ENCODE results near the gene CPA2. TPM values are rescaled to one million over a fixed set of nuclear protein-coding genes. Genes with fewer than 3 reads are reported as not detected.

CPA2 gene
- under 1 TPM; 0.40 to 0.66 TPM for total RNA-seq
- polyA plus RNA-seq (2013, experiment 1 of 2): 0.75 TPM
- 0.79 TPM for polyA plus RNA-seq (2013, experiment 2 of 2)
- long read RNA-seq, experiment 1, partial matches to known transcripts: 0 of 1 reads
- long read RNA-seq, experiment 1, other reads (novel, unspliced or antisense): 1 of 1 reads
- long read RNA-seq, experiment 2, partial matches to known transcripts: 0 of 1 reads
- long read RNA-seq, experiment 2, other reads (novel, unspliced or antisense): 1 of 1 reads
- long read RNA-seq, experiment 3, partial matches to known transcripts: 0 of 1 reads
- long read RNA-seq, experiment 3, other reads (novel, unspliced or antisense): 1 of 1 reads
- long read RNA-seq, experiment 4: 0 reads

GRCh38 chr7:130266258-130266960, at the start of gene CPA2:
Gene CPA2, plus strand, starts transcription at chr7:130266863. Its CDS starts 19 bp downstream, at chr7:130266882.
- Histone ChIP-seq H3K4me3 (ENCODE audit: low read length) (no peak within 1 kb of the TSS), H3K9me3 (ENCODE audit: control insufficient read depth, low read length) (peaks cover 10% of the 10 kb centered on the region), H3K9ac (ENCODE audit: extremely low read depth, low read length, poor library complexity, severe bottlenecking) (no peak within 1 kb of the TSS), H3K27ac (ENCODE audit: low read depth, low read length) (no peak within 1 kb of the TSS), H3K4me1 (ENCODE audit: control insufficient read depth, insufficient read depth, low read length) (peaks cover 16% of the 10 kb centered on the region), H3K27me3 (ENCODE audit: control insufficient read depth, insufficient read depth, low read length, poor library complexity, severe bottlenecking) (no peaks in the 10 kb centered on the region), H3K36me3 (ENCODE audit: control insufficient read depth, insufficient read depth, low read length) (no peaks in the 10 kb centered on the region)
- Mint-ChIP-seq H3K4me1 (peaks cover 40% of the 10 kb centered on the region), H3K9me3 (peaks cover 2% of the 10 kb centered on the region), H3K27ac (no peak within 1 kb of the TSS), H3K27me3 (ENCODE audit: insufficient read depth) (peaks cover 2% of the 10 kb centered on the region), H3K4me3 (no peak within 1 kb of the TSS), H3K36me3 (ENCODE audit: low read depth) (no peaks in the 10 kb centered on the region)
- TF ChIP-seq CTCF (conservative IDR thresholded peaks at IDR 0.05): no peak
- 94 to 97% methylated on average over 3 of the region's 3 CpGs for WGBS, 2 experiments (ENCODE audit: insufficient coverage in 1 of 2, insufficient read length in 1 of 2)
- no peak for DNase-seq

- WGBS, 2 experiments (ENCODE audit: insufficient coverage in 1 of 2, insufficient read length in 1 of 2): 97 to 98% methylated on average over 3 to 5 of the region's 5 CpGs
- Mint-ChIP-seq H3K27ac (no peak overlapping the region), H3K4me1 (peaks cover 7% of the 10 kb centered on the region), H3K4me3 (no peak overlapping the region), H3K36me3 (ENCODE audit: low read depth) (no peaks in the 10 kb centered on the region), H3K9me3 (peaks cover 7% of the 10 kb centered on the region), H3K27me3 (ENCODE audit: insufficient read depth) (no peaks in the 10 kb centered on the region)
- no peak for TF ChIP-seq CTCF (conservative IDR thresholded peaks at IDR 0.05)
- H3K9ac ChIP-seq (ENCODE audit: extremely low read depth, low read length, poor library complexity, severe bottlenecking): no peak overlapping the region
- peaks cover 4% of the 10 kb centered on the region for H3K9me3 ChIP-seq (ENCODE audit: control insufficient read depth, low read length)
- no peak overlapping the region for H3K4me3 ChIP-seq (ENCODE audit: low read length)
- no peak overlapping the region for H3K27ac ChIP-seq (ENCODE audit: low read depth, low read length)
- no peaks in the 10 kb centered on the region for H3K36me3 ChIP-seq (ENCODE audit: control insufficient read depth, insufficient read depth, low read length)
- H3K27me3 ChIP-seq (ENCODE audit: control insufficient read depth, insufficient read depth, low read length, poor library complexity, severe bottlenecking): no peaks in the 10 kb centered on the region
- no peak for DNase-seq
- peaks cover 4% of the 10 kb centered on the region for H3K4me1 ChIP-seq (ENCODE audit: control insufficient read depth, insufficient read depth, low read length)
Observed at GRCh38 chr7:130218806-130219620, 47.6 kb upstream of the CPA2 start.

- H3K36me3 ChIP-seq (ENCODE audit: control insufficient read depth, insufficient read depth, low read length): no peaks in the 10 kb centered on the region
- Mint-ChIP-seq H3K36me3 (ENCODE audit: low read depth) (no peaks in the 10 kb centered on the region), H3K4me3 (no peak overlapping the region), H3K4me1 (peaks cover 7% of the 10 kb centered on the region), H3K27ac (no peak overlapping the region), H3K27me3 (ENCODE audit: insufficient read depth) (no peaks in the 10 kb centered on the region), H3K9me3 (peaks cover 10% of the 10 kb centered on the region)
- H3K9ac ChIP-seq (ENCODE audit: extremely low read depth, low read length, poor library complexity, severe bottlenecking): no peak overlapping the region
- peaks cover 4% of the 10 kb centered on the region for H3K4me1 ChIP-seq (ENCODE audit: control insufficient read depth, insufficient read depth, low read length)
- no peak overlapping the region for H3K4me3 ChIP-seq (ENCODE audit: low read length)
- no peaks in the 10 kb centered on the region for H3K27me3 ChIP-seq (ENCODE audit: control insufficient read depth, insufficient read depth, low read length, poor library complexity, severe bottlenecking)
- no peak for DNase-seq
- WGBS, 2 experiments (ENCODE audit: insufficient coverage in 1 of 2, insufficient read length in 1 of 2): 95 to 96% methylated on average over 9 of the region's 9 CpGs
- no peak for TF ChIP-seq CTCF (conservative IDR thresholded peaks at IDR 0.05)
- H3K27ac ChIP-seq (ENCODE audit: low read depth, low read length): no peak overlapping the region
- peaks cover 7% of the 10 kb centered on the region for H3K9me3 ChIP-seq (ENCODE audit: control insufficient read depth, low read length)
Observed at GRCh38 chr7:130219871-130220270, 46.8 kb upstream of the CPA2 start.
